ENCODE results near the gene FUT8.

The FUT8 gene

DNA sequence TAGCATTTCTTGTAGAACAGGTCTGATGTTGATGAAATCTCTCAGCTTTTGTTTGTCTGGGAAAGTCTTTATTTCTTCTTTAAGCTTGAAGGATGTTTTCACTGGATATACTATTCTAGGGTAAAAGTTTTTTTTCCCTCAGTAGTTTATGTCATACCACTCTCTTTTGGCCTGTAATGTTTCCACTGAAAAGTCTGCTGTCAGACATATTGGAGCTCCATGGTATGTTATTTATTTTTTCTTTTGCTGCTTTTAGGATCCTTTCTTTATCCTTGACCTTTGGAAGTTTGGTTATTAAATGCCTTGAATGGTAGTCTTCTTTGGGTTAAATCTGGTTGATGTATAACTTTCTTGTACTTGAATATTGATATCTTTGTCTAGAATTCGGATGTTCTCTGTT lies 306.1 kb downstream of the FUT8 start:
- no peak for DNase-seq

- DNase-seq, result no peak
These were observed 307.6 kb downstream of the FUT8 start for GRCh38 chr14:65720171-65720570.

DNA sequence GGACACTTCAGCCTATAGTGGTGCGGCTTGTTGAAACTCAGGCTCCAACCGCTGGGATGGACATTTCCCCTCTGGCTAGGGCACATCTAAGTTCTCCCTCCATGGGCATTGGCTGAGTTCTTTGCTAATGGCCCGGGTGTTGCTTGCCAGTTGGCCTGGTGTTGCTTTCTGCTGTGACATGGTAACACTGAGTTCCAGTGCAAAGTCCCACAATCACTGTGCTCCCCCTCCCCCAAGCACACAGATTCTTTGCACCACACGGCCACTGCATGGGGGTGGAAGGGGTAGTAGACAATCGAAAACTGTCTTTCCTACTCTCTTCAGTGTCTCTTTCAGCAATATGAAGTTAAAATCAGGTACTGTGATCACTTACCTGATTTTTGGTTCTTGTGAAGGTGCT lies 308.2 kb downstream of the FUT8 start:
- DNase-seq, result no peak

DNA sequence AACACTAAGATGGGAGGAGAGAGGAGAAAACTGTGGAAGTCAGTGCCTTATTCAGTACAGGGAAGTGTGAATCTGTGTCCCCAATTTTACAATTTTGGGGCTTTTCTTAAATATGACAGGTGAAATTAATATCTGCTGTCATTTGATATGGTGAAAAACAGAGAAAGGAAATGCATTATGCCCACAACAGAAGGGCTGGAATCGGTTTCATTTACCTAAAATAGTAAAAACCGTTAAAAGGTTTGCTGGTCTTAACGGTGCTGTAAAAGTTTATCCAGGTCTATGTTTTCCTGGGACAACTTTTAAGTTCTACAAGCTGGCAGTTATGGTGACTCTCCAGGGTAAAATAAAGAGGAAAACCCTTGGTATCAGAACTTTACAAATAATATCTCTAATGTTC lies 310.8 kb downstream of the FUT8 start:
- DNase-seq, result no peak

GRCh38 chr14:65728604-65729003 lies 316.1 kb downstream of the FUT8 start:
- no peak for DNase-seq

GRCh38 chr14:65729566-65729965 lies 317.0 kb downstream of the FUT8 start:
- no peak for DNase-seq

DNA sequence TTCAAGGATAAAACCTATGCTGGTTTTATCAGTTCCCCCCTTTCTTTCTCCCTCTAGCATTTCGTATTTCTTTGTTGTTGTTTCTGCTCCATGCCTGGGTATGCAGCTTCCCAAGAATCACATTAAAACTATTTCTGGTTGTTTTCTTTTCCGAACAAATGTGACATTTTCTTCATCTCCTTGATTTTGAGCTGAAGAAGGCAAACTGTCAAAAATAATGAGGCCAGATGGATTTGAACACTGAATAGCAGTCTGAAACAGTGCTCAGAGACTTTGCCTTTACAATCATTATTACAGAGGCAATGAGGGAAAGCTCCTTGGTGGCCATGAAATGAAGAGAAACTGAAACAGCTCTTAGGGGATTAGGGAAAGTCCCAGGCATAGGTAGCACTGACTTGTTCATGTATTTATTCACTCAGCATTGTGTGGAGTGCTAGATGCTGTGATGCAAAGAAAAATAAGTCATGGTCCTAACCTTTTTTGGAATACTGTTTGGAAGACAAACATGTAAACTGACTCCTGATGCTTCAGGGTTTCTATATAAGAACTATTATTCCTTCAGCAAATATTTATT lies 319.5 kb downstream of the FUT8 start:
- no peak for DNase-seq

DNA sequence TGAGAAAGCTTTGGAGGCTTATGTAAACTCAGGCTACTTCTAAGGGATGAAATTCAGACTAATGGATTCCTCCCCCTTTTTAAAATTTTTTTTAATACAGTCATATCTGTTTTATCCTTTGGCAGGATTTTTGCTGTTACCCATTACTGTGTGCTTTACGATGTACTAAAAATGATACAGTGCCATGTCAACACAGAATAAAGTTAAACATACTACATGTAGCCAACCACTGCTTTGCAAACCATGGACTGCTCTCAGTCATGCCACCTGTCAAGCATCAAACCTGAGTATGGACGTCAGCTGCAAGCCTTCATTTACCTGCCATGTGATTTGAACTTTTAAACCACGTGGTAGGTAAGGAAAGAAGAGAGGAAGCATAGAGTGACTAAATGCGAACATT lies 325.8 kb downstream of the FUT8 start:
- no peak for DNase-seq

- no peak for DNase-seq
These were observed 333.1 kb downstream of the FUT8 start for GRCh38 chr14:65745396-65746190.

GRCh38 chr14:65748796-65749195 lies 336.3 kb downstream of the FUT8 start:
- DNase-seq, result no peak

DNA sequence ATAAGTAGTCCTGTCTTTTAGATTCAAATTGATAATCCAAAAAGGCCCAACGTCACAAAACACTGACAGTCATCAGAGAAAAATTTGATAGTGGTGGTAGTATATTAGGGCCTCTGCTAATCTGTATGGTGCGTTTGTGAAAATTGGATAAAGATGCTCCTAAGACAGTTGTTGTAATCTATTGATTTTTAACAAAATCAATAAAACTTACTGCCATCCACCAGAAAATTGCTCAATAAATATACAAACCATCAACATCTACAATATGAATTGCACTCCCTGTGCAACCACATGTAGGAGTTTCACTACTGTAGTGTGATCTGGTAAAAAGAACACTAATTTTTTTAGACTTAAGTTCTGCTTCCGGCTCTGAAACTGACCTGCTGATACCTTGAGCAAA lies 336.8 kb downstream of the FUT8 start:
- no peak for DNase-seq

DNA sequence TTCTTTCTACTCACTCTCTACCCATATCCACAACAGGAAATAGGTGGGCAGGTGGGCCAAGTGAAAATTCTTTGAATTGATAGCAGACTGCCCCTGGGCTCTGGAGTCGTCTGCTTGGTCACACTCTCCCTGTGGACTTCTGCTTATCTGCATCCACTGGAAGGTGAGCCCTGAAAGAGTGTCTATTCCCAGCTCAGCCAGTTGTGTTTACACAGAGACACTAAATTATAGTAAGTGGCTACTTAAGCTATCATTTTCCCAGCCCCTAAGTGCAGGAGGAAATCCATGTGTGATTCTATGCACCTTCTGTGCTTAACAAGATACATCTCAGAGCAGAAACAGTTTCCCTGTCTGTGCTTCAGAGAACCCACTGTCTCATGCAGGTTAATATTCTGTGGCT lies 338.4 kb downstream of the FUT8 start:
- DNase-seq, result no peak

GRCh38 chr14:65751510-65751909 lies 339.0 kb downstream of the FUT8 start:
- DNase-seq, result no peak

DNA sequence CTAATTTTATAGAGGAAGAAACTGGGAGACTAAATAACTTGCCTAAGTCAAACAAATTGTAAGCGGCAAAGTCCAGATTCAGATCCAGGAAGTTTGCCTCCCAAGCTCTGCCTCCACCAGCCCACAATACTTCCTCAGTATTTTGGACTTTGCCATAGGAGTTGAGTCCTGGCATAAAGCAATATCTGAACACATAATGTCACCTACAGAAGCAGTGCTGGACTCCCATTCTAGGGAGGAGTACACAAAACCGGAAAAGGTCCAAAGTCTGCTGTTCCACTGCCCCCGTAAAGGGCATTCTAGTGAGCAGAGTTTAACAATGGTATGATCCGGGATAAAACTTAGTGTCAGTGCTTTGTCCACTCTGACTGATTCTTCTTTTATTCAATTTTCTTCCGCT lies 340.5 kb downstream of the FUT8 start:
- no peak for DNase-seq

DNA sequence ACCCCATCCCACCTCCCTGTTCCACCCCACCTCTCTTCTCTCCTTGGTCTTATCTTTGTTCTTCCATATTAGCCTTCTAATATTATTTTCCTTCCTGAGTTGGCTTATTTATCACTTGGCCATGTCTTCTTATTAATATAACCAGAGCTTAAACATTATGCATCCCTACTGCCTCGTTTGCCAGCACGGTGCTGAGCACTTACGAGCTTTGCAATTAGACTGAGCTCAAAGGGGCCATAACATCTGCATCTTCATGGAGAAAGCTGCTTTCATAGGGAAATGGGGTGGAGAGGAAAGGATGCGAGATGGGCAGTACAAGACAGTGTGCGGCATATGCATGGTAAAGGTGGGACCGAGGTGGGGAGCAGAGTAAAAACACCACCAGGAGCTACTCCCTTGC lies 342.8 kb downstream of the FUT8 start:
- DNase-seq, result no peak

GRCh38 chr14:65756880-65757279 lies 344.4 kb downstream of the FUT8 start:
- no peak for DNase-seq

GRCh38 chr14:65769151-65769550 lies 356.6 kb downstream of the FUT8 start:
- no peak for DNase-seq

DNA sequence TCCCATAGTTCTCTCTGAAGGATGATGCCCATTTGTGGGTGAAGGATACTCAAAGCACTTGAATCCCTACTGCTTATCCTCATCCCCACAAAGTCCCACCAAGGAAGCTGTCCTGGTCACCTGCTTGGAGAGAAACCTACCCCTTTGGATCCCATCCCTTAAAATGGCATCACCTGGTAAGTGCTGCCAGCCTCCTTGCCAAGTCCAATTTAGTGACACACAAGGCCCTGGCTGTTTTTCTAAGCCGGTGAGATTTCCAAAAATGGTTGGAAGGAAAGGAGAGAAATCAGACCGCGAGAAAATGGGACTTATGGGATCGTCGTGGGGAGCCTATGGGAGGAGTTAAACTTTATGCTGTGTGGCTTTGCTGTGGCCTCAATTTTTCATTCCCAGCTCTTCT lies 358.2 kb downstream of the FUT8 start:
- DNase-seq, result no peak

DNA sequence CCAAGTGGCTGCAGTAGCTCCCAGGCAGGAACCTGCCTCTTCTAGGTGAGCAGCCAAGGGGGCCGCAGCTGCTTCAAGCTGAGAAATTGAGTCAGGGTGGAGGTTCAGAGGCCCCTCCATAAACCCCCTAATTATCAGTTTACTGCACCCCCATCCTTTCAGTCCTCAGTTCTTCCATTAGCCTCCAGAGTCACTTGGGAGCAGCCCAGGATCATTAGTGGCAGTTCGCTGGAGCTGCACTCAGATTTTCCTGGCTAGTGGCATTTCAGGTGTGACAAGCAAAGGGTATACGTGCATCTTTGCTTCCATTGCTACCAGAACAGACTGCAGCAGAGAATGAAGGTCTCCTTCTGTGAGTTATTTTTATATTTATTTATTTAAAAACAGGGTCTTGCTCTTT lies 358.7 kb downstream of the FUT8 start:
- DNase-seq, result no peak

DNA sequence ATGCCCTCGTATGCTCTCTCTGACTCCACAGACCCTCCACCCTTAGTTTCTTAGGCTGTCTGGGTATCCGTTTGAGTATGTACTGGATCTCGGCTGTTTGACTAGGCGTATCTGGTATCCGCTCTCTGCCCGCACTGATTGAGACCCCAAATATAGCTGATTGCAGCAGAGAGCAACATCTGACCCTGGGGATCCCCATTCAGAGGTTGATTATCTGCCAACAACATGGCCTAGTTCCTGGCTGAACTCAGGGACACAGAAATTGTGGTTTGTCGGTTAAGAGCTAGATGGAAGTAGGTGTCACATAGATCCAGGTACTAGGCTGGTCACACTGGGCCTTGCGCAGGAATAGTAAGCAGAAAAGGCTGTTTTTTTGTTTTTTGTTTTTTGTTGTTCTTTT lies 359.9 kb downstream of the FUT8 start:
- no peak for DNase-seq

GRCh38 chr14:65772921-65773574 lies 360.5 kb downstream of the FUT8 start:
- no peak for DNase-seq

GRCh38 chr14:65774041-65774440 lies 361.5 kb downstream of the FUT8 start:
- no peak for DNase-seq

- DNase-seq, result no peak
These were observed 363.8 kb downstream of the FUT8 start for GRCh38 chr14:65776193-65776852.

DNA sequence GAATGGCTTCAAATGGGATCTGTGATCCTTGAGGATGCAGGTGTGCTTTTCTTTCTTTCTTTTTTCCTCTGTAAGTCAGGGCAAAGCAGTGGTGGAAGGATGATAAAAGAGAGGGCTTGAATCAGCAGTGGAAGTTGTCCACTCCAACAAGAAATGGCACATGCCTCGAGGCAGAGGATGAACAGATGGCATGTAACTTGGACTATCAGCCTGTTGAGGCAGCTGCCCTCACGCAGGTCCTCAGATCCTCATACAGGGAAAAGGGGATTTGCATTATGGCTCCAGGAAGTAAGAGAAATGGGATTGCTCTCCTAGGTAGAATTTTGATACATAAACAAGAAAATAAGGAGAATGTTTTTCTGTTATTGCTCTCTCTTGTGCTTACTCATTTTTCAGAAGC lies 368.0 kb downstream of the FUT8 start:
- no peak for DNase-seq

Data from stimulated activated CD4-positive, alpha-beta T cell treated with anti-CD3 and anti-CD28 coated beads, Interleukin-2, amount 100 ng/mL, for 48 hours (primary cell).